ENCODE data around the gene COMMD7. TPM values are rescaled to one million over a fixed set of nuclear protein-coding genes. Genes with fewer than 3 reads are reported as not detected.

The COMMD7 gene
- total RNA-seq, 1 donor from 2014 or later, result 37.9 TPM

- DNase-seq, result no peak
- CTCF ChIA-PET, result no interaction called here
Observed at GRCh38 chr20:32761417-32761830, 18.2 kb upstream of the COMMD7 start.

GRCh38 chr20:32756156-32756555 lies 12.9 kb upstream of the COMMD7 start:
- POLR2A ChIA-PET, result no interaction called here
- Mint-ChIP-seq H3K9me3 (no peaks in the 10 kb centered on the region), H3K36me3 (ENCODE audit: low read depth) (no peaks in the 10 kb centered on the region), H3K27me3 (no peaks in the 10 kb centered on the region), H3K4me1 (peaks cover 2% of the 10 kb centered on the region), H3K27ac (no peak overlapping the region), H3K4me3 (no peak overlapping the region)
- DNase-seq (no peak), ATAC-seq (ENCODE audit: low read depth) (no peak)
- intact Hi-C loops (cut with micrococcal nuclease), result no loop called here
- CTCF ChIA-PET, result no interaction called here
- no peak for TF ChIP-seq CTCF (IDR thresholded peaks at IDR 0.05)

More at GRCh38 chr20:32761417-32761830, 18.2 kb upstream of the COMMD7 start:
- Mint-ChIP-seq H3K27ac (no peak overlapping the region), H3K36me3 (ENCODE audit: low read depth) (peaks cover 1% of the 10 kb centered on the region), H3K9me3 (no peaks in the 10 kb centered on the region), H3K27me3 (peaks cover 2% of the 10 kb centered on the region), H3K4me3 (peak overlapping the region; percentile 81), H3K4me1 (peaks cover 17% of the 10 kb centered on the region)
- intact Hi-C loops (cut with micrococcal nuclease), result no loop called here
- no peak for TF ChIP-seq CTCF (IDR thresholded peaks at IDR 0.05)
- POLR2A ChIA-PET, result no interaction called here
- ATAC-seq (ENCODE audit: low read depth), result no peak

GRCh38 chr20:32753731-32754130 lies 10.5 kb upstream of the COMMD7 start:
- Mint-ChIP-seq H3K4me3 (no peak overlapping the region), H3K9me3 (no peaks in the 10 kb centered on the region), H3K36me3 (ENCODE audit: low read depth) (no peaks in the 10 kb centered on the region), H3K27me3 (no peaks in the 10 kb centered on the region), H3K4me1 (no peaks in the 10 kb centered on the region), H3K27ac (no peak overlapping the region)
- ChIA-PET CTCF (no interaction called here), POLR2A (no interaction called here)
- intact Hi-C loops (cut with micrococcal nuclease), result no loop called here
- TF ChIP-seq CTCF (IDR thresholded peaks at IDR 0.05), result no peak
- DNase-seq (no peak), ATAC-seq (ENCODE audit: low read depth) (no peak)

GRCh38 chr20:32752458-32753250 lies 9.4 kb upstream of the COMMD7 start:
- CTCF ChIA-PET, result no interaction called here
- H3K4me3 Mint-ChIP-seq, result no peak overlapping the region
- no peaks in the 10 kb centered on the region for H3K27me3 Mint-ChIP-seq
- intact Hi-C loops (cut with micrococcal nuclease), result no loop called here
- ATAC-seq (ENCODE audit: low read depth) (no peak), DNase-seq (no peak)
- no peaks in the 10 kb centered on the region for H3K36me3 Mint-ChIP-seq (ENCODE audit: low read depth)
- no peak for TF ChIP-seq CTCF (IDR thresholded peaks at IDR 0.05)
- no peaks in the 10 kb centered on the region for H3K9me3 Mint-ChIP-seq
- no peaks in the 10 kb centered on the region for H3K4me1 Mint-ChIP-seq
- no peak overlapping the region for H3K27ac Mint-ChIP-seq
- POLR2A ChIA-PET, result no interaction called here

GRCh38 chr20:32751702-32752457 lies 8.6 kb upstream of the COMMD7 start:
- TF ChIP-seq CTCF (IDR thresholded peaks at IDR 0.05), result no peak
- ATAC-seq (ENCODE audit: low read depth) (no peak), DNase-seq (no peak)
- POLR2A ChIA-PET, result no interaction called here
- no peak overlapping the region for H3K27ac Mint-ChIP-seq
- no peaks in the 10 kb centered on the region for H3K27me3 Mint-ChIP-seq
- no peak overlapping the region for H3K4me3 Mint-ChIP-seq
- H3K4me1 Mint-ChIP-seq, result no peaks in the 10 kb centered on the region
- no peaks in the 10 kb centered on the region for H3K9me3 Mint-ChIP-seq
- CTCF ChIA-PET, result no interaction called here
- intact Hi-C loops (cut with micrococcal nuclease), result no loop called here
- H3K36me3 Mint-ChIP-seq (ENCODE audit: low read depth), result no peaks in the 10 kb centered on the region
